ENCODE measurements around the gene NAA38. TPM values are rescaled to one million over a fixed set of nuclear protein-coding genes. Genes with fewer than 3 reads are reported as not detected.

Gene NAA38
- total RNA-seq, 2 donors from 2014 or later = 59.5 to 133 TPM

- no peak for TF ChIP-seq CTCF (IDR thresholded peaks at IDR 0.05)
Measured at GRCh38 chr17:7833795-7834541, 23.4 kb downstream of the NAA38 start, which contains the start of gene KDM6B. Gene KDM6B (plus strand): TSS chr17:7834217. CDS start chr17:7845555, 11,338 bp downstream.

GRCh38 chr17:7833011-7833794 is 24.2 kb downstream of the NAA38 start:
- Histone ChIP-seq H3K9me3 (no peaks in the 10 kb centered on the region), H3K4me1 (peaks cover 15% of the 10 kb centered on the region), H3K9ac (ENCODE audit: low read depth in 2 of 2, low read length in 2 of 2) (peak overlapping the region; percentile 56 to 66), H3K4me3 (peak overlapping the region; percentile 77), H3K27ac (peak overlapping the region; percentile 100), H3K27me3 (no peaks in the 10 kb centered on the region), H3K36me3 (no peaks in the 10 kb centered on the region)
- intact Hi-C loops (cut with DNase I) = loop anchor here (2.0 to 5.0 kb wide), 2 partner anchors 20 to 86 kb away; no protein-coding TSS in a partner anchor
- no peak for TF ChIP-seq CTCF (IDR thresholded peaks at IDR 0.05)
- peak; percentile 24 for DNase-seq

More at GRCh38 chr17:7833795-7834541, 23.4 kb downstream of the NAA38 start, which contains the start of gene KDM6B:
- Histone ChIP-seq H3K4me1 (peaks cover 20% of the 10 kb centered on the region), H3K9me3 (no peaks in the 10 kb centered on the region), H3K9ac (ENCODE audit: low read depth in 2 of 2, low read length in 2 of 2) (peak within 1 kb of the TSS; percentile 92 to 98), H3K36me3 (no peaks in the 10 kb centered on the region), H3K27ac (peak within 1 kb of the TSS; percentile 100), H3K27me3 (no peaks in the 10 kb centered on the region), H3K4me3 (peak within 1 kb of the TSS; percentile 77)
- peak; percentile 95 for DNase-seq
- intact Hi-C loops (cut with DNase I) = loop anchor here (2.0 to 5.0 kb wide), 2 partner anchors 19 to 87 kb away; no protein-coding TSS in a partner anchor

- H3K4me1 ChIP-seq = peaks cover 11% of the 10 kb centered on the region
- no peak for DNase-seq
- H3K9me3 ChIP-seq = no peaks in the 10 kb centered on the region
- H3K4me3 ChIP-seq = no peak overlapping the region
- H3K9ac ChIP-seq (ENCODE audit: low read depth in 2 of 2, low read length in 2 of 2) = no peak overlapping the region
- intact Hi-C loops (cut with DNase I) = loop anchor here (2.0 to 5.0 kb wide), 2 partner anchors 20 to 85 kb away; no protein-coding TSS in a partner anchor
- H3K36me3 ChIP-seq = no peaks in the 10 kb centered on the region
- no peaks in the 10 kb centered on the region for H3K27me3 ChIP-seq
- TF ChIP-seq CTCF (IDR thresholded peaks at IDR 0.05) = no peak
- no peak overlapping the region for H3K27ac ChIP-seq
Measured at GRCh38 chr17:7832431-7832830, 24.9 kb downstream of the NAA38 start.

- no peaks in the 10 kb centered on the region for H3K4me1 ChIP-seq
- intact Hi-C loops (cut with DNase I) = loop anchor here (2.0 to 5.0 kb wide), 2 partner anchors 64 to 84 kb away; no protein-coding TSS in a partner anchor
- no peaks in the 10 kb centered on the region for H3K36me3 ChIP-seq
- DNase-seq = no peak
- H3K27ac ChIP-seq = no peak overlapping the region
- no peak overlapping the region for H3K4me3 ChIP-seq
- H3K9ac ChIP-seq (ENCODE audit: low read depth in 2 of 2, low read length in 2 of 2) = no peak overlapping the region
- H3K27me3 ChIP-seq = no peaks in the 10 kb centered on the region
- no peak for TF ChIP-seq CTCF (IDR thresholded peaks at IDR 0.05)
- H3K9me3 ChIP-seq = no peaks in the 10 kb centered on the region
Measured at GRCh38 chr17:7831233-7831632, 26.1 kb downstream of the NAA38 start.

GRCh38 chr17:7830616-7831015 is 26.7 kb downstream of the NAA38 start:
- no peaks in the 10 kb centered on the region for H3K27me3 ChIP-seq
- no peak for DNase-seq
- H3K9me3 ChIP-seq = no peaks in the 10 kb centered on the region
- no peak overlapping the region for H3K4me3 ChIP-seq
- intact Hi-C loops (cut with DNase I) = loop anchor here (2.0 to 5.0 kb wide), 2 partner anchors 64 to 83 kb away; no protein-coding TSS in a partner anchor
- H3K9ac ChIP-seq (ENCODE audit: low read depth in 2 of 2, low read length in 2 of 2) = no peak overlapping the region
- no peak for TF ChIP-seq CTCF (IDR thresholded peaks at IDR 0.05)
- no peaks in the 10 kb centered on the region for H3K4me1 ChIP-seq
- no peak overlapping the region for H3K27ac ChIP-seq
- H3K36me3 ChIP-seq = no peaks in the 10 kb centered on the region
